GM12873 (cell line): Measurements from ENCODE around the gene CACNG1.

Experiments used
- CTCF ChIP-seq: IDR thresholded peaks from 2 replicates; pipeline ENCODE4 v1.5.1; 2012; ENCODE audit warnings: low read depth, mild to moderate bottlenecking, moderate library complexity, low read length, control low read depth; ENCODE audit not compliant: insufficient read depth; ENCODE audit errors: missing control alignments

The CACNG1 gene

DNA sequence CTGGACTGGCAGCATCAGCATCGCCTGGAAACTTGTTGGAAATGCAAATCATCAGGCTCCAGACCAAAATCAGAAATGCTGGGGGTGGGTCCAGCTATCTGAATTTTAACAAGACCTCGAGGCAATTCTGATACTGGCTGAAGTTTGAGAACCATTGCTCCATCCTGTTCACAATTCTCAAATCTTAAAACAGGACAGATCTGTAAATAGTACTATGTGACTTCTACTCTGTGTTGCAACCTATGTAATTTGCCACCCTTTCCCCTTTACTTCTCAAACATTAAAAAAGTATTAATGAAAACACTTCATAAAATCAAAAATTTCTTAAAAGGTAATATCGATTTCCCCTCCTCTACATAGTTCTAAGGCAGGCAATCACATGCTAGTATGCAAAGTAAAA is 28.5 kb downstream of the CACNG1 start:
- no peak for TF ChIP-seq CTCF

GRCh38 chr17:67074781-67075180 is 30.4 kb downstream of the CACNG1 start:
- no peak for TF ChIP-seq CTCF

GRCh38 chr17:67076290-67076689 is 31.9 kb downstream of the CACNG1 start:
- no peak for TF ChIP-seq CTCF

DNA sequence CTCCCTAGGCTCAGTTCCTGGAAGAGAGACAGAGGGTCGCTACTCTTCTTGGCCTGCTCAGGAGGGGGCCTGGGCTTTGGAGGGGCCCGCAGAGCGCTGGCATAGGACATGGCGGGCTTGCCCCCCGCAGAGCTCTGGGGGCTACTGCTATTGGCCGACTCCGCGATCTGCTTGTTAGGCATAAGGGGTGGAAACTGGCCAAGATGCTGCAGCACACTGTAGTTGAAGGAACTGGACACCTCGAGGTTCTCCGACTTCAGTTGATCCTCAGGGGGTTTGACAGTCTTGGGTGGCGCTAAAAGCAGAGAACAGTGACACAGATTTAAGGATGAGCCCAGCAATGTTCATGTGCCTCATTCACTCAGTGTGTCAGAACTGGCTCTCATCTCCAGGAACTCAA is 33.9 kb downstream of the CACNG1 start:
- no peak for TF ChIP-seq CTCF

DNA sequence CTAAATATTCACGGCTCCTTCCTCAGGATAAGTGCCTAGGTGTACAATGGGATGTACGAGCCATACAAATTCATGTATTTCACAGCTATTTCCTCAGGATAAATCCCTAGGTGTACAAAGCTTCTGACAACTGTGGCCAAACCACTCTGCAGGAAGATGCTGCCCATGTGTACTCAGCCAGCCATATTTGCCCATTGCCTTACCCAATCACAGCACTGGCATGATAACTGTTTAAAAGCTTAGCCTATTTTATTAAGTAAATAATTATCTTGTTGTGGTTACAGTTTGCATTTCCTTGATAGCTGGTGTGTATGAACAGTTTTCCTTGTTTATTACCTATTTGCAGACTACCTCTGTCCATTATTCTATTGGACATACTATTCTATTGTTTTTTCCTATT is 35.1 kb downstream of the CACNG1 start:
- no peak for TF ChIP-seq CTCF

GRCh38 chr17:67080804-67081203 is 36.5 kb downstream of the CACNG1 start:
- no peak for TF ChIP-seq CTCF

GRCh38 chr17:67082107-67082506 is 37.8 kb downstream of the CACNG1 start:
- TF ChIP-seq CTCF: peak; percentile 38

GRCh38 chr17:67085406-67085805 is 41.1 kb downstream of the CACNG1 start:
- no peak for TF ChIP-seq CTCF
